ENCODE data around the gene ENC1. TPM values are rescaled to one million over a fixed set of nuclear protein-coding genes. Genes with fewer than 3 reads are reported as not detected.

ENC1 gene
- total and polyA plus RNA-seq, 8 donors, result 34.6 to 265 (median 169) TPM

DNA sequence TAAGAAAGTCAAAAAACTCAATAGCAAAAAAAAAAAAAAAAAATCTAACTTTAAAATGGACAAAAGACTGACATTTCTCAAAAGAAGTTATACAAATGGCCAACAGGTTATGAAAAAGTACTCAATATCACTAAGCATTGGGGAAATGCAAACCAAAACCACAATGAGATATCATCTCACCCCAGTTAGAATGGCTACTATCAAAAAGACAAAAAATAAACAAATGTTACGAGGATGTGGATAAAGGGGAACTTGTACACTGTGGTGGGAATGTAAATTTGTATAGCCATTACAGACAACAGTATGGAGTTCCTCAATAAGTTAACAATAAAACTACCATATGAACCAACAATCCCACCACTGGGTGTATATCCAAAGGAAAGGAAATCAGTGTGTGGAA, 37.2 kb downstream of the ENC1 start:
- ATAC-seq, result no peak

DNA sequence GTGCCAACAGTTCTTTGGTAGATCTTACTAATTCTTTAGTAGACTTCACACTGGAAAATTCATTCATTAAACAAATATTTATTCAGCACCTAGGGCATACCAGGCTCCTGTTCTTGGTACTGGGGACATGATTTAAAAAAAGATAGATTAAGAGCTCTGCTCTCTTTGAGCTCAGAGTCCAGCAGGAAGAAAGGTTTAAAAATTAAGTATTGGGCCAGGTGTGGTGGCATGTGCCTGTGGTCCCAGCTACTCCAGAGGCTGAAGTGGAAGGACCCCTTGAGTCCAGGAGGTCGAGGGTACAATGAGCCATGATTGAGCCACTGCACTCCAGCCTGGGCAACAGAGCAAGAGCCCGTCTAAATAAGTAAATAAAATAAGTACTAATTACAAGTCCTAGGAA, 41.4 kb downstream of the ENC1 start:
- H3K27me3 ChIP-seq, result no peaks in the 10 kb centered on the region
- no peak overlapping the region for H3K27ac ChIP-seq
- H3K9me3 ChIP-seq, result no peaks in the 10 kb centered on the region
- TF ChIP-seq, protein P1, sequence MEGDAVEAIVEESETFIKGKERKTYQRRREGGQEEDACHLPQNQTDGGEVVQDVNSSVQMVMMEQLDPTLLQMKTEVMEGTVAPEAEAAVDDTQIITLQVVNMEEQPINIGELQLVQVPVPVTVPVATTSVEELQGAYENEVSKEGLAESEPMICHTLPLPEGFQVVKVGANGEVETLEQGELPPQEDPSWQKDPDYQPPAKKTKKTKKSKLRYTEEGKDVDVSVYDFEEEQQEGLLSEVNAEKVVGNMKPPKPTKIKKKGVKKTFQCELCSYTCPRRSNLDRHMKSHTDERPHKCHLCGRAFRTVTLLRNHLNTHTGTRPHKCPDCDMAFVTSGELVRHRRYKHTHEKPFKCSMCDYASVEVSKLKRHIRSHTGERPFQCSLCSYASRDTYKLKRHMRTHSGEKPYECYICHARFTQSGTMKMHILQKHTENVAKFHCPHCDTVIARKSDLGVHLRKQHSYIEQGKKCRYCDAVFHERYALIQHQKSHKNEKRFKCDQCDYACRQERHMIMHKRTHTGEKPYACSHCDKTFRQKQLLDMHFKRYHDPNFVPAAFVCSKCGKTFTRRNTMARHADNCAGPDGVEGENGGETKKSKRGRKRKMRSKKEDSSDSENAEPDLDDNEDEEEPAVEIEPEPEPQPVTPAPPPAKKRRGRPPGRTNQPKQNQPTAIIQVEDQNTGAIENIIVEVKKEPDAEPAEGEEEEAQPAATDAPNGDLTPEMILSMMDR (IDR thresholded peaks at IDR 0.05), result no peak
- ATAC-seq (peak; percentile 91), DNase-seq (no peak)
- H3K36me3 ChIP-seq, result no peaks in the 10 kb centered on the region
- no peak overlapping the region for H3K4me3 ChIP-seq
- intact Hi-C loops (cut with DNase I), result no loop called here
- peaks cover 0 to 9% of the 10 kb centered on the region in 2 donors for H3K4me1 ChIP-seq

More for the DNA sequence above, 37.2 kb downstream of the ENC1 start:
- intact Hi-C loops (cut with DNase I), result no loop called here
- H3K9me3 ChIP-seq, result no peaks in the 10 kb centered on the region
- no peak for DNase-seq
- no peak overlapping the region for H3K4me3 ChIP-seq
- H3K4me1 ChIP-seq, result peaks cover 0 to 9% of the 10 kb centered on the region in 2 donors
- H3K27ac ChIP-seq, result no peak overlapping the region
- H3K36me3 ChIP-seq, result no peaks in the 10 kb centered on the region
- no peaks in the 10 kb centered on the region for H3K27me3 ChIP-seq
- TF ChIP-seq, protein P1 (IDR thresholded peaks at IDR 0.05), result no peak

DNA sequence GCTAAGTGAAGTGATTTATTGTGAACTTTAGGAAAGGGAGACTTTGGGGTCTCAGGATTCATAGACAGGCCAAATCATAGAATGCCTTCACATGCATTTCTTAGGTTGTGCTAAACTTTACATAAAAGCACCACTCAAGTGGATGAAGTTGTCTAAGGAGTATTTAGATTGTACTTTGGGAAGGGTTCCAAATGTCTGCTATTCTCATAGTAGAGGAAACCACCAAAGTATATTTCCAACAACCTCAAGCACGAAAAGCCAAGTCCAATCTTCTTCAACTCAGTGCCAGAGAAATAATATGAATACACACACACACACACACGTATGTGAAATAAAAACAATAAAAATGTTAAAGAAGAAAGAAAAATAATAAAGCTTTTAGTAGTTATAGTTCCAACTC, 41.8 kb downstream of the ENC1 start:
- intact Hi-C loops (cut with DNase I), result no loop called here
- no peaks in the 10 kb centered on the region for H3K27me3 ChIP-seq
- peaks cover 0 to 9% of the 10 kb centered on the region in 2 donors for H3K4me1 ChIP-seq
- TF ChIP-seq, protein P1 (IDR thresholded peaks at IDR 0.05), result no peak
- H3K27ac ChIP-seq, result no peak overlapping the region
- no peaks in the 10 kb centered on the region for H3K36me3 ChIP-seq
- ATAC-seq, result peak; percentile 44
- no peak overlapping the region for H3K4me3 ChIP-seq
- no peaks in the 10 kb centered on the region for H3K9me3 ChIP-seq
- no peak for DNase-seq

DNA sequence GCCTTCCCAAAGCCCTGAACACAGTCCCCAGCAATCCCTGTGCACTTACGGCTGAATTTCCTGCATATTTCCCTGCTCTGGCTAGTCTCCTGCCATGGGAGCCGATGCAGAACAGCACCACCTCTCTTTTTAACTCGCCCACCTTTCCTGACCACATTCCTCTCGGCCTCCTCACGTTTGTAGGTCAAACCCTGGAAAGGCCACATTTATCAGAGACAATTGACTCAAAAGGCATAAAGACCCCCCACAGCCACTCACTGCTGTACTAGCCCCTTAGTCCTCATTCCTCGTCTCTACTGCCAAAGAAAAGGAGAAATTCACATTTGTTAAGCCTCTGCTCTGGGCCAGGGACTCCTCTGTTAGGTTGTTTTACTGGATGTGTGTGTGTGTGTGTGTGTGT, 43.6 kb downstream of the ENC1 start:
- ATAC-seq (no peak), DNase-seq (no peak)
- TF ChIP-seq, protein P1 (IDR thresholded peaks at IDR 0.05), result no peak
- Histone ChIP-seq H3K27ac (no peak overlapping the region), H3K9me3 (no peaks in the 10 kb centered on the region), H3K4me3 (no peak overlapping the region), H3K36me3 (no peaks in the 10 kb centered on the region), H3K27me3 (no peaks in the 10 kb centered on the region), H3K4me1 (peaks cover 0 to 9% of the 10 kb centered on the region in 2 donors)
- intact Hi-C loops (cut with DNase I), result no loop called here

DNA sequence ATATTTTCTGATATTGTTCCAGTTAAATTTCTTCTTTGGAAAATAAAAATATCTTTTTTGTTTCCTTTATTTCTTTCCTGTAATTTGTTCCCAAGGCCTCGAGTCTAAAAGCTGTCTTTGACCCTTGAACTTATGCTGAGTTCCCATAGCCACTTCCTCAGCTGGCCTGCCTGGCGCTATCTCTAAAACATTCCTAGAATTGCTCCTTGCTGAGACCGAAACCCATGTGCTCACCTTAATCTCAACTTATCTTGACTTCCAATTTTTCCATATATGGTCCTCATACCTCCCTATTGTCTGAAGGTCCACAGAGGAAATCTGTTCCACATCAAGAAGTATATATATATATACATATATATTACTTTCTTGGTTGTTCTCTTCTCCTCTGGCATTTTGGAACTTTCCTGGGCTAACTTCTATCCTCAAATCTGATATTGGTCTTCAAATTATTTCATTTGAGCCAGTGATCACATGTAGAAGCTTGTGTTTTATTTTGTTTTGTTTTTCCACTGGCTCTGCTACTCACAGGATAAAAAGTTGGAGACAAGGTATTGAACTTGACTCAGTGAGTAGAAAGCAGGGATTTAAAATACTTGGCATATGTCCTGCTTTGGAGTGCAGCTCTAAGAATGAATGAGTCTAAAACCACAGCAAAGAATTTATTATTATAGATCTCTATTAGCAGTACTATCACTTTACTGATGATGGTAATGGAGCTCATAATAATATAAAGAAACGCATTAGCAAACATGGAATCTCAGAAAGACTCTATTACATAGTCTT, 45.2 kb downstream of the ENC1 start:
- Histone ChIP-seq H3K9me3 (no peaks in the 10 kb centered on the region), H3K27me3 (no peaks in the 10 kb centered on the region), H3K4me3 (no peak overlapping the region), H3K27ac (no peak overlapping the region), H3K4me1 (peaks cover 0 to 9% of the 10 kb centered on the region in 2 donors), H3K36me3 (no peaks in the 10 kb centered on the region)
- TF ChIP-seq, protein P1 (IDR thresholded peaks at IDR 0.05), result no peak
- intact Hi-C loops (cut with DNase I), result no loop called here
- ATAC-seq (peak; percentile 34), DNase-seq (no peak)

All from left lung (tissue), 10 donors.